Measurements from ENCODE around the gene ZKSCAN8. TPM values are rescaled to one million over a fixed set of nuclear protein-coding genes. Genes with fewer than 3 reads are reported as not detected.
A peak's percentile ranks its signal among the peaks of the same experiment; 100 is the strongest.

ZKSCAN8 gene
- total RNA-seq, 1 donor: 25.7 TPM

DNA sequence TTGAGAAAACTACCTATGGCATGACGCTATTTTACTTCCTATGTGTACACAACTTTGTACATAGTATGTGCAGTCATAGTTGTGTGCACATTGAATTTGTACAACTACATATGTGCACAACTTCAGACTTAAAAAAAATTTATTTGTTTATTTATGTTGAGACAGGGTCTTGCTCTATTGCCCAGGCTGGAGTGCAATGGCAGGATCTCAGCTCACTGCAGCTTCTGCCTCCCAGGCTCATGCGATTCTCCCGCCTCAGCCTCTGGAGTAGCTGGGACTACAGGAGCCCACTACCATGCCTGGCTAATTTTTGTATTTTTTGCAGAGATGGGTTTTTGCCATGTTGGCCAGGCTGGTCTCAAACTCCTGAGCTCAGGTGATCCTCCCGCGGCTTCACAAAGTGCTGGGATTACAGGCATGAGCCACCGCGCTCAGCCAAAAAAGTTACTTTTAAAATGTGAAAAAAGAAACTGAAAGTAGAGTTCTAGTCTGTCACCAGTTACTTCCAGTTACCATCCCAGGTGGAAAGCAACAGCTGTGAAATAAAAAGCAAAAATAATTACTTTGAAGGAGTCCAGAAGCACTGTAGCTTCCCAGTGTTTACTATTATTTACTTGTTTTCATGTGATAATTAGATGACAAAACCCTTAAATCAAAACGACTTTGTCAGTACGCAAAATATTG lies 1.7 kb upstream of the ZKSCAN8 start:
- peak overlapping the region; percentile 29 for H3K4me3 ChIP-seq (ENCODE audit: insufficient read depth, low read length)
- peak overlapping the region; percentile 46 for H3K4me2 ChIP-seq (ENCODE audit: insufficient read depth, low read length)

DNA sequence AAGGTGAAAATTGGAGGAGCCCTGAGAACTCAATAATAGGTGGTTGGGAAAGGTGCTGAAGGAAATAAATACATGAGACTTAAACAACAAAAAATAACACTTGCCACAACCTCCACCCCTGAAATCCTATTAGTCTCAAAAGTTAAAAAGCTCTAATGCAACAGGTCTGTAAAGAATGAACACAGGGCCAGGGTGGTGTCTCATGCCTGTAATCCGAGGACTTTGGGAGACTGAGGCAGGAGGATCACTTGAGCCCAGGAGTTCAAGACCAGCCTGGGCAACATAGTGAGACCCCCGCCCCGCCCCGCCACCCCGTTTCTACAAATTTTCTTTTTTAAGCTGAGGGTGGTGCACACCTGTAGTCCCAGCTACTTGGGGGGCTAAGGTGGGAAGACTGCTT lies 1.1 kb upstream of the ZKSCAN8 start:
- TF ChIP-seq, protein P1, sequence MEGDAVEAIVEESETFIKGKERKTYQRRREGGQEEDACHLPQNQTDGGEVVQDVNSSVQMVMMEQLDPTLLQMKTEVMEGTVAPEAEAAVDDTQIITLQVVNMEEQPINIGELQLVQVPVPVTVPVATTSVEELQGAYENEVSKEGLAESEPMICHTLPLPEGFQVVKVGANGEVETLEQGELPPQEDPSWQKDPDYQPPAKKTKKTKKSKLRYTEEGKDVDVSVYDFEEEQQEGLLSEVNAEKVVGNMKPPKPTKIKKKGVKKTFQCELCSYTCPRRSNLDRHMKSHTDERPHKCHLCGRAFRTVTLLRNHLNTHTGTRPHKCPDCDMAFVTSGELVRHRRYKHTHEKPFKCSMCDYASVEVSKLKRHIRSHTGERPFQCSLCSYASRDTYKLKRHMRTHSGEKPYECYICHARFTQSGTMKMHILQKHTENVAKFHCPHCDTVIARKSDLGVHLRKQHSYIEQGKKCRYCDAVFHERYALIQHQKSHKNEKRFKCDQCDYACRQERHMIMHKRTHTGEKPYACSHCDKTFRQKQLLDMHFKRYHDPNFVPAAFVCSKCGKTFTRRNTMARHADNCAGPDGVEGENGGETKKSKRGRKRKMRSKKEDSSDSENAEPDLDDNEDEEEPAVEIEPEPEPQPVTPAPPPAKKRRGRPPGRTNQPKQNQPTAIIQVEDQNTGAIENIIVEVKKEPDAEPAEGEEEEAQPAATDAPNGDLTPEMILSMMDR (IDR thresholded peaks at IDR 0.05; ENCODE audit: extremely low read depth, low read depth, low read length): no peak
- Histone ChIP-seq H3K4me1 (ENCODE audit: insufficient read depth, low read length) (peaks cover 22% of the 10 kb centered on the region), H3K4me2 (ENCODE audit: insufficient read depth, low read length) (peak overlapping the region; percentile 46), H2AFZ (ENCODE audit: low read length) (peak overlapping the region; percentile 41), H3K27ac (ENCODE audit: low read depth, low read length) (no peak overlapping the region), H3K27me3 (ENCODE audit: insufficient read depth, low read length) (no peaks in the 10 kb centered on the region), H3K4me3 (ENCODE audit: insufficient read depth, low read length) (peak overlapping the region; percentile 29), H3K9me3 (ENCODE audit: low read depth, low read length) (no peaks in the 10 kb centered on the region), H3K79me2 (ENCODE audit: insufficient read depth, low read length) (peaks cover 63% of the 10 kb centered on the region), H4K20me1 (ENCODE audit: insufficient read depth, low read length) (peaks cover 8% of the 10 kb centered on the region), H3K36me3 (ENCODE audit: insufficient read depth, low read length) (peaks cover 5% of the 10 kb centered on the region)
- no peak for DNase-seq (ENCODE audit: insufficient read length, low spot score, missing footprints)

More for the DNA sequence above, 1.7 kb upstream of the ZKSCAN8 start:
- Histone ChIP-seq H4K20me1 (ENCODE audit: insufficient read depth, low read length) (peaks cover 8% of the 10 kb centered on the region), H3K9me3 (ENCODE audit: low read depth, low read length) (no peaks in the 10 kb centered on the region), H3K27ac (ENCODE audit: low read depth, low read length) (no peak overlapping the region), H3K27me3 (ENCODE audit: insufficient read depth, low read length) (no peaks in the 10 kb centered on the region), H2AFZ (ENCODE audit: low read length) (peak overlapping the region; percentile 41), H3K36me3 (ENCODE audit: insufficient read depth, low read length) (peaks cover 5% of the 10 kb centered on the region), H3K4me1 (ENCODE audit: insufficient read depth, low read length) (peaks cover 21% of the 10 kb centered on the region), H3K79me2 (ENCODE audit: insufficient read depth, low read length) (peaks cover 61% of the 10 kb centered on the region)
- no peak for DNase-seq (ENCODE audit: insufficient read length, low spot score, missing footprints)
- TF ChIP-seq, protein P1 (IDR thresholded peaks at IDR 0.05; ENCODE audit: extremely low read depth, low read depth, low read length): no peak

DNA sequence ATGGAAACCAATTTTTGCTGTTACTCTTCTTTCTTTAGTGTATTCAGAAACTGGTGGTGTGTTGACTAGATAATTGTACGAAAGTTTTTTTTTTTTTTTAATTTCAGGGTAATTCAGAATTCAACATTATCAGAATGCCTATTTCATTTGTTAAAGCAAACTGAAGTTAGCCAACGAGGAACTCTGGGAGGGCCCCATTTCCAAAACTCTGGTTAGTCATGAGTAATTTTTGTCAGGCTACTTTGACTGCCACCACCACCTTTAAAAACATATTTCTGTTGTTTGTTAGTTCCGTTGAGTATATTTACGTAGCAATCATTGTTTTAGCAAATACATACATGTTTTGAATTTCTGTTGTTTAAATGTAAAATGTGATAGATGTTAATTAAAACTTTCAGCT lies 763 bp downstream of the ZKSCAN8 start:
- Histone ChIP-seq H3K4me3 (ENCODE audit: insufficient read depth, low read length) (peak overlapping the region; percentile 86), H4K20me1 (ENCODE audit: insufficient read depth, low read length) (peaks cover 8% of the 10 kb centered on the region), H2AFZ (ENCODE audit: low read length) (no peak overlapping the region), H3K4me1 (ENCODE audit: insufficient read depth, low read length) (peaks cover 13% of the 10 kb centered on the region), H3K9me3 (ENCODE audit: low read depth, low read length) (no peaks in the 10 kb centered on the region), H3K27ac (ENCODE audit: low read depth, low read length) (peak overlapping the region; percentile 66), H3K4me2 (ENCODE audit: insufficient read depth, low read length) (peak overlapping the region; percentile 87), H3K79me2 (ENCODE audit: insufficient read depth, low read length) (peaks cover 50% of the 10 kb centered on the region), H3K36me3 (ENCODE audit: insufficient read depth, low read length) (peaks cover 5% of the 10 kb centered on the region), H3K27me3 (ENCODE audit: insufficient read depth, low read length) (no peaks in the 10 kb centered on the region)
- no peak for DNase-seq (ENCODE audit: insufficient read length, low spot score, missing footprints)
- TF ChIP-seq, protein P1 (IDR thresholded peaks at IDR 0.05; ENCODE audit: extremely low read depth, low read depth, low read length): no peak

DNA sequence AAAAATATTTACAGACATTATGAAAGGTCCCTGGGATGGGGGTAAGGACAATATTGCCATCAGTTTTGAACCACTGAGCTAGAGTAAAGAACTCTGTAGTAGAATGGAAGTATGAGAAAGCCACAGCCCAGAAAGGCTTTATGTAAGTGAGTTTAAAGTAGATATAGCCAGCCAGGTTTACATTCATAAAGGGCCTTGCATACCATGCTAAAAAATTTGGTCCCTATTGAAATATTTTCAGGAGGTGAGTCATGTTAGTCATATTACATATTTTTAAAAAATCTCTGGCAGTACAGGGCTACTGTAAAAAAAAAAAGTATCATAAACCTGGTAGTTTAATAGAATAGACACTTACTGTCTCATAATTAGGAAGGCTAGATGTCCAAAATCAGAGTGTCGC lies 3.5 kb downstream of the ZKSCAN8 start:
- H3K9me3 ChIP-seq (ENCODE audit: low read depth, low read length): no peaks in the 10 kb centered on the region
- H3K4me3 ChIP-seq (ENCODE audit: insufficient read depth, low read length): no peak overlapping the region
- H2AFZ ChIP-seq (ENCODE audit: low read length): no peak overlapping the region
- no peak overlapping the region for H3K27ac ChIP-seq (ENCODE audit: low read depth, low read length)
- H4K20me1 ChIP-seq (ENCODE audit: insufficient read depth, low read length): peaks cover 8% of the 10 kb centered on the region
- peaks cover 30% of the 10 kb centered on the region for H3K36me3 ChIP-seq (ENCODE audit: insufficient read depth, low read length)
- TF ChIP-seq, protein P1 (IDR thresholded peaks at IDR 0.05; ENCODE audit: extremely low read depth, low read depth, low read length): no peak
- no peak overlapping the region for H3K4me2 ChIP-seq (ENCODE audit: insufficient read depth, low read length)
- DNase-seq (ENCODE audit: insufficient read length, low spot score, missing footprints): no peak
- H3K4me1 ChIP-seq (ENCODE audit: insufficient read depth, low read length): peaks cover 6% of the 10 kb centered on the region
- peaks cover 61% of the 10 kb centered on the region for H3K79me2 ChIP-seq (ENCODE audit: insufficient read depth, low read length)
- H3K27me3 ChIP-seq (ENCODE audit: insufficient read depth, low read length): no peaks in the 10 kb centered on the region
